ENCODE data around the gene TSPAN3.

- TF ChIP-seq CTCF (conservative IDR thresholded peaks at IDR 0.05; ENCODE audit: low read length), result no peak
- no peak for TF ChIP-seq EZH2phosphoT487 (IDR thresholded peaks at IDR 0.05; ENCODE audit: borderline replicate concordance, low read depth, low read length)
Measured at GRCh38 chr15:77010857-77011256, 60.1 kb downstream of the TSPAN3 start.

Measured in OCI-LY7 (cell line).